Left colon (tissue), 2 donors: ENCODE data around the gene COPS9. TPM values are rescaled to one million over a fixed set of nuclear protein-coding genes. Genes with fewer than 3 reads are reported as not detected.

Experiments
- ATAC-seq: fragments of 200-7000 bp; cut with Tn5 transposase; one replicate; pipeline ENCODE4 v1.9.1; 2020; ENCODE audit warnings: mild to moderate bottlenecking, moderate library complexity
- DNase-seq, 2 donors: peaks; one replicate each; pipeline ENCODE4 v3.0.0-alpha.2; 2020
- intact Hi-C, 2 donors: fragments of 100-400 bp; cut with DNase I in 1 of 2; cut with micrococcal nuclease in 1 of 2; formaldehyde crosslinking; loops; one replicate each; pipeline versions ENCODE4 v1.11.2 to v1.14.0; 2022; cut with DNase I, micrococcal nuclease
- long read RNA-seq: library from polyadenylated mRNA; unstranded; transcript quantifications from one replicate; pipeline ENCODE4 v2.0.0, GENCODE V29; 2021
- total RNA-seq, 2 donors: library from RNA; stranded (reverse); fragmentation: NEBNext Ultra II Directional; extraction: Animal tissue kit (Norgen Biotek cat#: 25700); gene quantifications; one replicate each; pipeline ENCODE4 v1.2.1, GENCODE V29; 2021
- donor health status: DM: no; HTN: no; CAD: no.
- donor health status: DM: yes; HTN: yes; CAD: no.

Gene COPS9
- total RNA-seq: 100 to 1,000 TPM in 1 of 2 donors, 10 to 100 TPM in 1; 100.0 to 100 TPM
- long read RNA-seq, transcript COPS9-205 (3 exons, 418 nt): major isoform, 18 of 22 reads
- long read RNA-seq, partial matches to known transcripts: 0 of 22 reads
- long read RNA-seq, other reads (novel, unspliced or antisense): 1 of 22 reads

- DNase-seq: peak; percentile 78 to 92
- intact Hi-C loops: no loop called here
- peak; percentile 98 for ATAC-seq
Observed at GRCh38 chr2:240136013-240136670, at the start of gene COPS9. Gene COPS9 (minus strand): TSS chr2:240136305. CDS start chr2:240136284, 21 bp downstream.

- intact Hi-C loops: no loop called here
Observed at GRCh38 chr2:240184656-240185055, 48.6 kb upstream of the COPS9 start.

GRCh38 chr2:240183875-240184590, 47.9 kb upstream of the COPS9 start:
- no peak for ATAC-seq

More at GRCh38 chr2:240184656-240185055, 48.6 kb upstream of the COPS9 start:
- DNase-seq (no peak), ATAC-seq (no peak)

GRCh38 chr2:240183006-240183874, 47.1 kb upstream of the COPS9 start:
- ATAC-seq (no peak), DNase-seq (no peak)

More at GRCh38 chr2:240183875-240184590, 47.9 kb upstream of the COPS9 start:
- intact Hi-C loops: no loop called here
- no peak for DNase-seq

GRCh38 chr2:240182476-240182875, 46.4 kb upstream of the COPS9 start:
- ATAC-seq (no peak), DNase-seq (no peak)
- intact Hi-C loops: no loop called here

More at GRCh38 chr2:240183006-240183874, 47.1 kb upstream of the COPS9 start:
- intact Hi-C loops: no loop called here

- ATAC-seq (no peak), DNase-seq (no peak)
- intact Hi-C loops: no loop called here
Observed at GRCh38 chr2:240182001-240182400, 45.9 kb upstream of the COPS9 start.

- intact Hi-C loops: no loop called here
- ATAC-seq: no peak
Observed at GRCh38 chr2:240179941-240180666, 44.0 kb upstream of the COPS9 start.

GRCh38 chr2:240179186-240179815, 43.2 kb upstream of the COPS9 start:
- intact Hi-C loops: no loop called here
- no peak for DNase-seq
- no peak for ATAC-seq

More at GRCh38 chr2:240179941-240180666, 44.0 kb upstream of the COPS9 start:
- DNase-seq: no peak

- intact Hi-C loops: no loop called here
- DNase-seq (no peak), ATAC-seq (no peak)
Observed at GRCh38 chr2:240178564-240178963, 42.5 kb upstream of the COPS9 start.

- ATAC-seq: no peak
- intact Hi-C loops: no loop called here
Observed at GRCh38 chr2:240174496-240174895, 38.4 kb upstream of the COPS9 start.

GRCh38 chr2:240172071-240172895, 36.2 kb upstream of the COPS9 start:
- ATAC-seq: no peak
- intact Hi-C loops: no loop called here
- DNase-seq: no peak

More at GRCh38 chr2:240174496-240174895, 38.4 kb upstream of the COPS9 start:
- no peak for DNase-seq

GRCh38 chr2:240170883-240171282, 34.8 kb upstream of the COPS9 start:
- no peak for ATAC-seq
- DNase-seq: no peak
- intact Hi-C loops: no loop called here

GRCh38 chr2:240170354-240170735, 34.2 kb upstream of the COPS9 start:
- ATAC-seq (no peak), DNase-seq (no peak)
- intact Hi-C loops: no loop called here

- DNase-seq (no peak), ATAC-seq (no peak)
- intact Hi-C loops: no loop called here
Observed at GRCh38 chr2:240169486-240170353, 33.6 kb upstream of the COPS9 start.

GRCh38 chr2:240168546-240169361, 32.6 kb upstream of the COPS9 start:
- intact Hi-C loops: no loop called here
- ATAC-seq: no peak
- DNase-seq: no peak
